Neural cell (in vitro differentiated cells): Measurements from ENCODE around the gene CRIM1. TPM values are rescaled to one million over a fixed set of nuclear protein-coding genes. Genes with fewer than 3 reads are reported as not detected.

Experiments used
- H2AFZ ChIP-seq: fragments of 200-600, 300-800 bp; sonication (generic), shearing (Covaris generic); 2 replicates; pipeline ENCODE4 v1.6.0; 2014; ENCODE audit warnings: low read depth, mild to moderate bottlenecking, antibody characterized with exemption, low read length, moderate library complexity
- H3F3A ChIP-seq: fragments of 200-600 bp; shearing (Covaris generic); 2 replicates; pipeline ENCODE4 v1.6.1; 2016; ENCODE audit warnings: mild to moderate bottlenecking, moderate library complexity, mixed read lengths, antibody characterized with exemption, low read length; ENCODE audit not compliant: insufficient read depth, poor library complexity, severe bottlenecking
- H3K27ac ChIP-seq: fragments of 200-600, 300-800 bp; sonication (generic), shearing (Covaris generic); 2 replicates; pipeline ENCODE4 v1.5.1; 2014; ENCODE audit warnings: mild to moderate bottlenecking, low read length, moderate library complexity
- H3K27me3 ChIP-seq: fragments of 300-800, 200-600 bp; sonication (generic), shearing (Covaris generic); 2 replicates; pipeline ENCODE4 v1.6.0; 2014; ENCODE audit warnings: mild to moderate bottlenecking, low read depth, low read length, moderate library complexity; ENCODE audit not compliant: insufficient read depth
- H3K36me3 ChIP-seq: fragments of 300-800, 200-600 bp; sonication (generic), shearing (Covaris generic); 2 replicates; pipeline ENCODE4 v1.5.1; 2014; ENCODE audit warnings: mild to moderate bottlenecking, antibody characterized with exemption, low read length, moderate library complexity; ENCODE audit not compliant: insufficient read depth
- H3K4me2 ChIP-seq: fragments of 300-800, 200-600 bp; sonication (generic), shearing (Covaris generic); 2 replicates; pipeline ENCODE4 v1.6.0; 2014; ENCODE audit warnings: mild to moderate bottlenecking, low read length
- H3K4me3 ChIP-seq: fragments of 300-800, 200-600 bp; sonication (generic), shearing (Covaris generic); 2 replicates; pipeline ENCODE4 v1.5.1; 2014; ENCODE audit warnings: mild to moderate bottlenecking, low read length, moderate library complexity
- H3K79me2 ChIP-seq: fragments of 200-600 bp; shearing (Covaris generic); replicated peaks from 2 replicates; pipeline ENCODE4 v1.6.0; 2014; ENCODE audit warnings: mild to moderate bottlenecking, low read length, moderate library complexity; ENCODE audit not compliant: insufficient read depth
- H3K9ac ChIP-seq: fragments of 300-800, 200-600 bp; sonication (generic), shearing (Covaris generic); 2 replicates; pipeline ENCODE4 v1.6.1; 2016; ENCODE audit warnings: mild to moderate bottlenecking, low read length, mixed read lengths
- H3K9me2 ChIP-seq: fragments of 200-600 bp; shearing (Covaris generic); 2 replicates; pipeline ENCODE4 v1.6.1; 2016; ENCODE audit warnings: mild to moderate bottlenecking, low read length, mixed read lengths; ENCODE audit not compliant: insufficient read depth
- H3K9me3 ChIP-seq: fragments of 200-600, 300-800 bp; sonication (generic), shearing (Covaris generic); 2 replicates; pipeline ENCODE4 v1.6.1; 2016; ENCODE audit warnings: mild to moderate bottlenecking, mixed run types, low read length, moderate library complexity, mixed read lengths
- H4K20me1 ChIP-seq: fragments of 200-600 bp; shearing (Covaris generic); 2 replicates; pipeline ENCODE4 v1.6.1; 2016; ENCODE audit warnings: mild to moderate bottlenecking, mixed run types; ENCODE audit not compliant: insufficient read depth
- CTCF ChIP-seq: fragments of 450-650 bp; IDR thresholded peaks from 2 replicates; pipeline ENCODE4 v1.5.1; 2014; ENCODE audit warnings: antibody characterized with exemption, mild to moderate bottlenecking, moderate library complexity; ENCODE audit not compliant: poor library complexity, severe bottlenecking
- EP300 ChIP-seq: fragments of 450-650 bp; conservative IDR thresholded peaks from 2 replicates; pipeline ENCODE4 v1.6.1; 2014; ENCODE audit warnings: antibody characterized with exemption, mild to moderate bottlenecking, moderate library complexity; ENCODE audit not compliant: poor library complexity, severe bottlenecking
- EZH2 ChIP-seq: fragments of 200-600, 300-800 bp; shearing (Covaris generic), sonication (generic); IDR thresholded peaks from 2 replicates; pipeline ENCODE4 v1.6.1; 2014; ENCODE audit warnings: antibody characterized with exemption, low read length, borderline replicate concordance, mild to moderate bottlenecking; ENCODE audit not compliant: insufficient read depth, poor library complexity, severe bottlenecking
- MXI1 ChIP-seq: fragments of 450-650 bp; conservative IDR thresholded peaks from 2 replicates; pipeline ENCODE4 v1.6.1; 2014; ENCODE audit warnings: antibody characterized with exemption, mild to moderate bottlenecking; ENCODE audit not compliant: poor library complexity, severe bottlenecking
- POLR2AphosphoS5 ChIP-seq: IDR thresholded peaks from 2 replicates; pipeline ENCODE4 v1.6.1; 2012
- RAD21 ChIP-seq: fragments of 450-650 bp; conservative IDR thresholded peaks from 2 replicates; pipeline ENCODE4 v1.6.1; 2014; ENCODE audit warnings: antibody characterized with exemption, mild to moderate bottlenecking, moderate library complexity
- REST ChIP-seq: IDR thresholded peaks from 2 replicates; pipeline ENCODE4 v1.6.1; 2012; ENCODE audit warnings: borderline replicate concordance
- SMC3 ChIP-seq: fragments of 450-650 bp; conservative IDR thresholded peaks from 2 replicates; pipeline ENCODE4 v1.6.1; 2014; ENCODE audit warnings: antibody characterized with exemption, mild to moderate bottlenecking, moderate library complexity; ENCODE audit not compliant: poor library complexity
- TAF1 ChIP-seq: IDR thresholded peaks from 2 replicates; pipeline ENCODE4 v1.6.1; 2012; ENCODE audit warnings: low read depth
- polyA plus RNA-seq: library from polyadenylated mRNA; depleted of rRNA; stranded (reverse); fragments of >200 nt; gene quantifications from 2 replicates; pipeline ENCODE4 v1.2.3, GENCODE V29; 2014

Gene CRIM1
- polyA plus RNA-seq, 1 donor from 2014 or later: 6.7 TPM

- Histone ChIP-seq H2AFZ (no peak overlapping the region), H4K20me1 (no peaks in the 10 kb centered on the region), H3K36me3 (no peaks in the 10 kb centered on the region), H3K9ac (no peak overlapping the region), H3K4me2 (no peak overlapping the region), H3K9me3 (no peaks in the 10 kb centered on the region), H3K79me2 (no peaks in the 10 kb centered on the region), H3K4me3 (no peak overlapping the region), H3K27ac (no peak overlapping the region), H3K9me2 (no peaks in the 10 kb centered on the region), H3K27me3 (no peaks in the 10 kb centered on the region), H3F3A (no peaks in the 10 kb centered on the region)
- no peak for TF ChIP-seq EZH2
- no peak for TF ChIP-seq MXI1
- TF ChIP-seq EP300: no peak
- TF ChIP-seq RAD21: no peak
- TF ChIP-seq SMC3: no peak
- TF ChIP-seq REST: no peak
- no peak for TF ChIP-seq CTCF
- no peak for TF ChIP-seq TAF1
- TF ChIP-seq POLR2AphosphoS5: no peak
Measured at GRCh38 chr2:36550006-36550405, 194.4 kb downstream of the CRIM1 start.

- no peaks in the 10 kb centered on the region for H3K27me3 ChIP-seq
- no peaks in the 10 kb centered on the region for H4K20me1 ChIP-seq
- TF ChIP-seq POLR2AphosphoS5: no peak
- no peak for TF ChIP-seq EZH2
- no peak for TF ChIP-seq EP300
- no peak for TF ChIP-seq TAF1
- TF ChIP-seq MXI1: no peak
- H3K9me2 ChIP-seq: no peaks in the 10 kb centered on the region
- no peak overlapping the region for H3K4me3 ChIP-seq
- no peaks in the 10 kb centered on the region for H3K79me2 ChIP-seq
- no peak overlapping the region for H3K9ac ChIP-seq
- no peak overlapping the region for H3K27ac ChIP-seq
- no peak overlapping the region for H2AFZ ChIP-seq
- H3K9me3 ChIP-seq: no peaks in the 10 kb centered on the region
- no peaks in the 10 kb centered on the region for H3F3A ChIP-seq
- no peaks in the 10 kb centered on the region for H3K36me3 ChIP-seq
- H3K4me2 ChIP-seq: no peak overlapping the region
Measured at GRCh38 chr2:36553683-36554082, 198.1 kb downstream of the CRIM1 start.
